ENCODE results near the gene KDM6A.

KDM6A gene

GRCh38 chrX:44875185-44875489, 2.1 kb downstream of the KDM6A start:
- H3K4me3 ChIP-seq (ENCODE audit: low read depth, low read length), result peak overlapping the region; percentile 92
- no peak for DNase-seq (ENCODE audit: low read depth)
- no peak for TF ChIP-seq CTCF (IDR thresholded peaks at IDR 0.05; ENCODE audit: insufficient read depth, low read depth, low read length, missing control alignments)

- H3K4me3 ChIP-seq (ENCODE audit: low read depth, low read length), result peak overlapping the region; percentile 92
- TF ChIP-seq CTCF (IDR thresholded peaks at IDR 0.05; ENCODE audit: insufficient read depth, low read depth, low read length, missing control alignments), result no peak
- no peak for DNase-seq (ENCODE audit: low read depth)
Observed at GRCh38 chrX:44876086-44876485, 3.1 kb downstream of the KDM6A start.

- TF ChIP-seq CTCF (IDR thresholded peaks at IDR 0.05; ENCODE audit: insufficient read depth, low read depth, low read length, missing control alignments), result no peak
- H3K4me3 ChIP-seq (ENCODE audit: low read depth, low read length), result no peak overlapping the region
- DNase-seq (ENCODE audit: low read depth), result no peak
Observed at GRCh38 chrX:44876767-44877166, 3.8 kb downstream of the KDM6A start.

GRCh38 chrX:44878780-44879179, 5.8 kb downstream of the KDM6A start:
- no peak for TF ChIP-seq CTCF (IDR thresholded peaks at IDR 0.05; ENCODE audit: insufficient read depth, low read depth, low read length, missing control alignments)
- no peak overlapping the region for H3K4me3 ChIP-seq (ENCODE audit: low read depth, low read length)
- DNase-seq (ENCODE audit: low read depth), result no peak

GRCh38 chrX:44881549-44881948, 8.6 kb downstream of the KDM6A start:
- no peak for TF ChIP-seq CTCF (IDR thresholded peaks at IDR 0.05; ENCODE audit: insufficient read depth, low read depth, low read length, missing control alignments)
- no peak overlapping the region for H3K4me3 ChIP-seq (ENCODE audit: low read depth, low read length)
- no peak for DNase-seq (ENCODE audit: low read depth)

- H3K4me3 ChIP-seq (ENCODE audit: low read depth, low read length), result no peak overlapping the region
- no peak for TF ChIP-seq CTCF (IDR thresholded peaks at IDR 0.05; ENCODE audit: insufficient read depth, low read depth, low read length, missing control alignments)
- no peak for DNase-seq (ENCODE audit: low read depth)
Observed at GRCh38 chrX:44882635-44883034, 9.6 kb downstream of the KDM6A start.

GRCh38 chrX:44884944-44885343, 12.0 kb downstream of the KDM6A start:
- DNase-seq (ENCODE audit: low read depth), result no peak
- H3K4me3 ChIP-seq (ENCODE audit: low read depth, low read length), result no peak overlapping the region
- TF ChIP-seq CTCF (IDR thresholded peaks at IDR 0.05; ENCODE audit: insufficient read depth, low read depth, low read length, missing control alignments), result no peak

Data from GM12865 (cell line).